PC-3 (cell line): ENCODE data around the gene ARHGEF11. TPM values are rescaled to one million over a fixed set of nuclear protein-coding genes. Genes with fewer than 3 reads are reported as not detected.
A peak's percentile ranks its signal among the peaks of the same experiment; 100 is the strongest.

Experiments used
- ATAC-seq: fragments of 200-7000 bp; cut with Tn5 transposase; 2 replicates; pipeline ENCODE4 v1.9.1; 2020; ENCODE audit warnings: mild to moderate bottlenecking, moderate library complexity
- BruUV-seq: library from RNA; stranded (reverse); fragments of 400-500 nt; replicated peaks from 2 replicates; lab custom pipeline; 2021; lab: Mats Ljungman, UMichigan
- CTCF ChIA-PET: fragments of 300-600 bp; sonication (Branson Sonifier 250); formaldehyde crosslinking; loops from one replicate; lab custom pipeline; 2022; ENCODE audit warnings: antibody characterized with exemption; lab: Charles Lee
- POLR2A ChIA-PET: fragments of 300-600 bp; sonication (Branson Sonifier 250); formaldehyde crosslinking; loops from one replicate; lab custom pipeline; 2022; ENCODE audit warnings: antibody characterized with exemption; ENCODE audit not compliant: unreplicated experiment; lab: Charles Lee
- DNase-seq: peaks from one replicate; pipeline ENCODE4 v3.0.0-alpha.2; 2015
- H2AFZ ChIP-seq: fragments of 300-600 bp; sonication (generic); 2 replicates; pipeline ENCODE4 v1.6.0; 2016; ENCODE audit warnings: antibody characterized with exemption, low read length
- H3F3A ChIP-seq: fragments of 300-600 bp; sonication (generic); one replicate; pipeline ENCODE4 v1.6.0; 2017; ENCODE audit warnings: antibody characterized with exemption, low read length, control low read depth, mild to moderate bottlenecking; ENCODE audit not compliant: unreplicated experiment
- H3K27ac ChIP-seq: fragments of 300-600 bp; sonication (generic); 2 replicates; pipeline ENCODE4 v1.5.1; 2016; ENCODE audit warnings: mild to moderate bottlenecking, low read length
- H3K27me3 ChIP-seq: fragments of 300-600 bp; sonication (generic); 2 replicates; pipeline ENCODE4 v1.6.1; 2016; ENCODE audit warnings: low read length, mixed read lengths
- H3K36me3 ChIP-seq: fragments of 300-600 bp; sonication (generic); 2 replicates; pipeline ENCODE4 v1.6.1; 2016; ENCODE audit warnings: low read depth, mixed run types, low read length, mixed read lengths
- H3K4me1 ChIP-seq: fragments of 300-600 bp; sonication (generic); 2 replicates; pipeline ENCODE4 v1.5.1; 2016; ENCODE audit warnings: low read length; ENCODE audit not compliant: insufficient read depth
- H3K4me2 ChIP-seq: fragments of 300-600 bp; sonication (generic); 2 replicates; pipeline ENCODE4 v1.6.0; 2016; ENCODE audit warnings: low read length
- H3K4me3 ChIP-seq: fragments of 300-600 bp; sonication (generic); 2 replicates; pipeline ENCODE4 v1.5.1; 2016; ENCODE audit warnings: mild to moderate bottlenecking, low read length, mixed read lengths
- H3K79me2 ChIP-seq: fragments of 300-600 bp; sonication (generic); 2 replicates; pipeline ENCODE4 v1.6.1; 2017; ENCODE audit warnings: low read length, mixed read lengths
- H3K9ac ChIP-seq: fragments of 300-600 bp; sonication (generic); 2 replicates; pipeline ENCODE4 v1.6.0; 2016; ENCODE audit warnings: mild to moderate bottlenecking, low read length
- H3K9me2 ChIP-seq: fragments of 300-600 bp; sonication (generic); replicated peaks from 2 replicates; pipeline ENCODE4 v1.6.1; 2016; ENCODE audit warnings: mixed run types, low read length, mixed read lengths
- H3K9me3 ChIP-seq: fragments of 300-600 bp; sonication (generic); 2 replicates; pipeline ENCODE4 v1.6.1; 2016; ENCODE audit warnings: low read length, mixed read lengths
- H4K20me1 ChIP-seq: fragments of 300-600 bp; sonication (generic); 2 replicates; pipeline ENCODE4 v1.6.1; 2016; ENCODE audit warnings: low read length, mixed read lengths
- EZH2 ChIP-seq: fragments of 300-600 bp; sonication (generic); IDR thresholded peaks from one replicate; pipeline ENCODE4 v1.6.1; 2017; ENCODE audit warnings: antibody characterized with exemption, mild to moderate bottlenecking, low read length; ENCODE audit not compliant: unreplicated experiment
- EZH2phosphoT487 ChIP-seq: fragments of 300-600 bp; sonication (generic); IDR thresholded peaks from 2 replicates; pipeline ENCODE4 v1.6.1; 2018; ENCODE audit warnings: mild to moderate bottlenecking, antibody characterized with exemption, low read length, borderline replicate concordance
- intact Hi-C: fragments of 100-400 bp; cut with micrococcal nuclease; formaldehyde crosslinking; loops from 2 replicates; pipeline ENCODE4 v1.9.0; 2023
- total RNA-seq: library from RNA; depleted of rRNA; stranded (reverse); fragments of >200 nt; gene quantifications from 2 replicates; pipeline ENCODE4 v1.2.3, GENCODE V29; 2014
- TF ChIP-seq, protein P1 (sequence below): fragments of 300-600 bp; sonication (generic); conservative IDR thresholded peaks from 2 replicates; pipeline ENCODE4 v1.5.1; 2017; ENCODE audit warnings: antibody characterized with exemption, low read depth, mild to moderate bottlenecking, low read length

The ARHGEF11 gene
- total RNA-seq, 1 experiment from 2014 or later, result 31.1 TPM

DNA sequence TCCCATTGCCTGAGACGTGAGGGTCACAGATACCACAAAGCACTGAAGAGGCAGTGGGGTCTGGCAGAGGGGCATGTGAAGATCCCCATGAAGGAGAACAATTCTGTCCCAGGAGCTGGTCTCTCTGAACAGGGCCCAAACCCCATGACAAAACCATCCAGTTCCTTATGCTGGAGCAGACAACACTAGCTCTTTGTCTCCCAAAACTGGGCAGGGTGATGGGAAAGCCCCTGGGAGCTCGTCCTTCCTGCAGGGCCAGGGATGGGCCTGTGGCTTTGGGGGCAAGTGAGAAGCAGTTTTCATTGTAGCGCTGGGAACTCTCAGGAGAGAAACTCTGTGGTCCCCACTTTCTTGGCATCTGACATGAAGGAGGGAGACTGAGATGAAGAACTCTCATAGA lies 45.2 kb upstream of the ARHGEF11 start:
- no peaks in the 10 kb centered on the region for H3K79me2 ChIP-seq
- no peak overlapping the region for H3K4me3 ChIP-seq
- ChIA-PET CTCF (interaction anchor here (1.0 to 2.0 kb wide), 6 partner anchors 10 to 65 kb away, joined by 3 to 72 read pairs (median 4); partner anchors contain the start of gene ETV3), POLR2A (no interaction called here)
- H3K4me2 ChIP-seq, result no peak overlapping the region
- no peak overlapping the region for H3K27ac ChIP-seq
- ATAC-seq, result no peak
- BruUV-seq, result no TSS peak
- H3K9ac ChIP-seq, result no peak overlapping the region
- no peaks in the 10 kb centered on the region for H3K36me3 ChIP-seq
- no peaks in the 10 kb centered on the region for H4K20me1 ChIP-seq
- no peaks in the 10 kb centered on the region for H3K27me3 ChIP-seq
- no peaks in the 10 kb centered on the region for H3K9me3 ChIP-seq
- no peak overlapping the region for H2AFZ ChIP-seq
- 0 out of 2 replicates have a peak, but pooled peaks cover 3% of the 10 kb centered on the region for H3K4me1 ChIP-seq
- H3K9me2 ChIP-seq, result no peaks in the 10 kb centered on the region
- TF ChIP-seq EZH2phosphoT487, result no peak
- TF ChIP-seq, protein P1, sequence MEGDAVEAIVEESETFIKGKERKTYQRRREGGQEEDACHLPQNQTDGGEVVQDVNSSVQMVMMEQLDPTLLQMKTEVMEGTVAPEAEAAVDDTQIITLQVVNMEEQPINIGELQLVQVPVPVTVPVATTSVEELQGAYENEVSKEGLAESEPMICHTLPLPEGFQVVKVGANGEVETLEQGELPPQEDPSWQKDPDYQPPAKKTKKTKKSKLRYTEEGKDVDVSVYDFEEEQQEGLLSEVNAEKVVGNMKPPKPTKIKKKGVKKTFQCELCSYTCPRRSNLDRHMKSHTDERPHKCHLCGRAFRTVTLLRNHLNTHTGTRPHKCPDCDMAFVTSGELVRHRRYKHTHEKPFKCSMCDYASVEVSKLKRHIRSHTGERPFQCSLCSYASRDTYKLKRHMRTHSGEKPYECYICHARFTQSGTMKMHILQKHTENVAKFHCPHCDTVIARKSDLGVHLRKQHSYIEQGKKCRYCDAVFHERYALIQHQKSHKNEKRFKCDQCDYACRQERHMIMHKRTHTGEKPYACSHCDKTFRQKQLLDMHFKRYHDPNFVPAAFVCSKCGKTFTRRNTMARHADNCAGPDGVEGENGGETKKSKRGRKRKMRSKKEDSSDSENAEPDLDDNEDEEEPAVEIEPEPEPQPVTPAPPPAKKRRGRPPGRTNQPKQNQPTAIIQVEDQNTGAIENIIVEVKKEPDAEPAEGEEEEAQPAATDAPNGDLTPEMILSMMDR, result no peak
- TF ChIP-seq EZH2, result no peak
- DNase-seq, result no peak
- intact Hi-C loops, result loop anchor here (1.0 kb wide), 1 partner anchor 66 kb away; no protein-coding TSS in a partner anchor
- H3F3A ChIP-seq, result no peaks in the 10 kb centered on the region

DNA sequence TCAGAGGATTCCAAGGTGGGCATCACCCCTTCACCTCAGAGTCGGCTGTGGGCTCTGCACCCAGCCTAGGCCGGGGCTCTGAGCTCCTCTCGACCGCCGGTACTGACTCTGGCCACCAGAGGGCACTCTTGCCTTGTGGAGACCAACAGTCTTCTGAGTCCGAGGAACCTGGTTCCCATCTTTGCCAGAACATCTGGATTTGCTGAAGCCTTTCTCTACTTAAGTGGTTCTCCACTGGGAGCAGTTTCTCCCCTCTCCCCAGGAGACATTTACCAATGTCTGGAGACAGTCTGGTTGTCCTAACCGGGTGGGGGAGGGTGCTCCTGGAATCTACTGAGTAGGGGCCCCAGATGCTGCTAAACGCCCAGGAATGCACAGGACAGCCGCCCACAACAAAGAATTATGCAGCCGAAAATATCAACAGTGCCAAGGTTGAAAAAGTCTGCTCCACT lies 44.7 kb upstream of the ARHGEF11 start:
- no peaks in the 10 kb centered on the region for H3K9me2 ChIP-seq
- intact Hi-C loops, result loop anchor here (1.0 kb wide), 1 partner anchor 66 kb away; no protein-coding TSS in a partner anchor
- no peak for TF ChIP-seq EZH2
- TF ChIP-seq, protein P1, result peak; percentile 99
- H3K27me3 ChIP-seq, result no peaks in the 10 kb centered on the region
- H3K79me2 ChIP-seq, result no peaks in the 10 kb centered on the region
- no peak overlapping the region for H2AFZ ChIP-seq
- H3K27ac ChIP-seq, result no peak overlapping the region
- no peak overlapping the region for H3K4me2 ChIP-seq
- no peaks in the 10 kb centered on the region for H3K9me3 ChIP-seq
- BruUV-seq, result no TSS peak
- 0 out of 2 replicates have a peak, but pooled peaks cover 3% of the 10 kb centered on the region for H3K4me1 ChIP-seq
- no peaks in the 10 kb centered on the region for H4K20me1 ChIP-seq
- no peak overlapping the region for H3K4me3 ChIP-seq
- CTCF ChIA-PET, result interaction anchor here (0.6 to 2.0 kb wide), 10 partner anchors 9 to 675 kb away, joined by 3 to 72 read pairs (median 3); partner anchors contain the start of gene ETV3
- POLR2A ChIA-PET, result no interaction called here
- H3K36me3 ChIP-seq, result no peaks in the 10 kb centered on the region
- no peak overlapping the region for H3K9ac ChIP-seq
- ATAC-seq, result peak; percentile 98
- H3F3A ChIP-seq, result no peaks in the 10 kb centered on the region
- peak; percentile 94 for DNase-seq

DNA sequence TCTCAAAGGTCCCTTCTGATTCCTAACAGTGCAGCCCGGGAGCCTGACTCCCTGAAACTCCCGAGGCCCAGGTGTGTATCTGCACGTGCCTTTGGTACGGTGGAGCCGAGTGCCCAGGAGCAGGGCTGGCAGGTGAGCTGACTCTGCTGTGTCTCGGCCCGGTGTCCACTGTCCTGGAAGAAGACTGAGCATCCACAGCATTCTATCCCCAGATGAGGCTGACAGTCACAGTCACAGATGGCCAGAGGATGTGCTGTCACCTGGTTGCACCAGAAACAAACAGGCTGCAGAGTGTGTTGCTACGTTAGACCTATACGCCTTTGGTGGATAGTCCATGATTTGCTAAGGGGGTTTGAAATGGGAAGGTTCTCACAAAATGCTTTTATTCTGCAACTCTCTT lies 44.2 kb upstream of the ARHGEF11 start:
- H4K20me1 ChIP-seq, result no peaks in the 10 kb centered on the region
- no peak overlapping the region for H3K4me3 ChIP-seq
- intact Hi-C loops, result loop anchor here (1.0 kb wide), 1 partner anchor 67 kb away; no protein-coding TSS in a partner anchor
- no peak overlapping the region for H3K9ac ChIP-seq
- no peak overlapping the region for H2AFZ ChIP-seq
- H3K4me2 ChIP-seq, result no peak overlapping the region
- H3K27me3 ChIP-seq, result no peaks in the 10 kb centered on the region
- ATAC-seq (peak; percentile 42), DNase-seq (no peak)
- H3K9me2 ChIP-seq, result no peaks in the 10 kb centered on the region
- H3F3A ChIP-seq, result no peaks in the 10 kb centered on the region
- H3K36me3 ChIP-seq, result no peaks in the 10 kb centered on the region
- no peaks in the 10 kb centered on the region for H3K9me3 ChIP-seq
- 0 out of 2 replicates have a peak, but pooled peaks cover 3% of the 10 kb centered on the region for H3K4me1 ChIP-seq
- ChIA-PET CTCF (interaction anchor here (0.6 to 2.0 kb wide), 10 partner anchors 9 to 675 kb away, joined by 3 to 72 read pairs (median 3); partner anchors contain the start of gene ETV3), POLR2A (no interaction called here)
- no peaks in the 10 kb centered on the region for H3K79me2 ChIP-seq
- TF ChIP-seq, protein P1, result no peak
- TF ChIP-seq EZH2phosphoT487 (no peak), EZH2 (no peak)
- BruUV-seq, result no TSS peak
- H3K27ac ChIP-seq, result no peak overlapping the region
